GM21423 (cell line): ENCODE data around the gene DIDO1.
A peak's percentile ranks its signal among the peaks of the same experiment; 100 is the strongest.

Experiments
- ATAC-seq: cut with Tn5 transposase; IDR thresholded peaks from one replicate; pipeline ENCODE4 v1.9.1; 2021; ENCODE audit warnings: mild to moderate bottlenecking, moderate library complexity; ENCODE audit not compliant: unreplicated experiment

Gene DIDO1

DNA sequence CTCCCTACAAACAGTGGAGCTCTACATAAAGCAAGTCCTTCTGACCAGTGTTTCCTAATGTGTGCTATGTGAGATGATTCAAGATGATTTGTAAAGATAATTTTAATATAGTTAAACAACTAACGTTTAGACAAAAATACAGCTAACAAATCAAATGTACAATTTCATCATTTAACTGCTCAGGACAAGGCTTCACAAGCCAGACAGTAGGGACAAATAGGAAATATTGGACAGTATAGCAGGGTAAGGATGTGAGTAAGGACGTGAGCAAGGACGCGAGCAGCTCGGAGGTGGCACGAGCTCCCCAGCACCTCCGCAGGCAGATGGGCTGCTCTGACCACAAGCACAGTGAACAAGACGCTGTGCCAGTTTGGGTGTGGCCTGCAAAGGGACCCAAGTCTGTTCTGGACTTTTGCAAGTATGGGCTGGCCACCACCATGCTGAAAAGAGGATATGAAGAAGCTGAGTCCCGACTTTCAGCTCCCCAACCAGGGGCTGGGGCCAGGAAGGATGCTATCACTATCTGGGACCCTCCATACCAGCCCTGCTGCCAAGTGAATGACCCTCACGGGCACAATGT is 14.5 kb downstream of the DIDO1 start:
- ATAC-seq = no peak

DNA sequence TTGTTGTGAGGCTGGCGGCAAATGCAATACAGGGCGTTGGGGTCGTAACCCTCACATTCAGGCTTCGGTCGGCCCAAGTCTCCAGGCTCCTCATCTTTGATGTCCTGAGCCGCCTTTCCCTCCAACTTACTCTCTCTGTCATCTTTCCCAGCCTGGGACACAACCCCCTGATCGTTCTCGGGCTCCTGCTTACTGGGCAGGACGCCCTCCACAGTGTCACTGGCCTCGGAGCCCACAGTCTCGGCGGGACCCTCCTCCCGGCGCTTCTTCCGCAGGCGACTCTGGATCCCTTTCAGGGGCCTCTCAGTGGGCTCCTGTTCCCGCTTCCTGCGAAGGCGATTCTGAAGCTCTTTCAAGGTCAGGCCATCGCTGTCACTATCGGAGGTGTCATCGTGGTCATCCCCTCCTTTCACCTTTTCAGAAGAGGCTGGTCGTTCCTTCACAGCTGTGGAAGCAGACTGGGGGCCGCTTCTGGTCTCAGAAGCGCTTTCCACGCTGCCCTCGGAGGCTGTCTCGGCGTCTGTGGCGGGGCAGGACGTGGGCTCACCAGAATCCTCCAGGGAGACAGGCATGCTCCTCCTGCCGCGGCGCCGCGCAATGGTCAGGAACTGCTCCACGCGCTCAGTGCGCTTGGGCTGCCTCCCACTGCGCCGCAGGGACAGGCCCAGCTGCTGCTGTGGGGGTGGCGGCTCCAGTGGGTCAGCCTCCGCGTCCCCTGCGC is 15.4 kb downstream of the DIDO1 start:
- no peak for ATAC-seq

DNA sequence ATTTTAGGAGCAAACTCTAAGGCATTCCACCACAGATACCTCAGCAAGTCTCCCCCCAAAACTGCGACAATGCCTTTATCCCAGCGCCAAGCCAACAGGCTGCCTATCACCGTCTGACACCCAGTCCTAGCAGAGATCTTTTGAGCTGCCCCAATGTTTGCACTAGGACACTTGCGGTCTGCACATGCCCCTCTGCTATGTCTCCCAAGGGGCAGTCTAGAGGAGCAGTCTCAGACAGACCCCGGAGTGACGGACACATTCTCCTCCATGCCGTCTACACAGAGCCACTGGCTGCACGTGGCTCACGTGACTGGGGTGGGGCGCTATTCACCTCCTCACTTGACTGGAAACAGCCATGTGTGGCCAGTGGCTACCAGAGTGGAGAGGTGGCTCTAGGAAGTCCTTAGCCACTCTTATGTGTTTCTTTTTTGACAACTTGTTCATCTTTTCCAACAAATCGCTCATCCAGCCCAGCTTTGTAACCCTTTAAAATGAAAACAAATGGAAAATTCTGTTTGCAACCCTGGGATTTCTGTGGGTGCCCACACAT is 16.0 kb downstream of the DIDO1 start:
- no peak for ATAC-seq

DNA sequence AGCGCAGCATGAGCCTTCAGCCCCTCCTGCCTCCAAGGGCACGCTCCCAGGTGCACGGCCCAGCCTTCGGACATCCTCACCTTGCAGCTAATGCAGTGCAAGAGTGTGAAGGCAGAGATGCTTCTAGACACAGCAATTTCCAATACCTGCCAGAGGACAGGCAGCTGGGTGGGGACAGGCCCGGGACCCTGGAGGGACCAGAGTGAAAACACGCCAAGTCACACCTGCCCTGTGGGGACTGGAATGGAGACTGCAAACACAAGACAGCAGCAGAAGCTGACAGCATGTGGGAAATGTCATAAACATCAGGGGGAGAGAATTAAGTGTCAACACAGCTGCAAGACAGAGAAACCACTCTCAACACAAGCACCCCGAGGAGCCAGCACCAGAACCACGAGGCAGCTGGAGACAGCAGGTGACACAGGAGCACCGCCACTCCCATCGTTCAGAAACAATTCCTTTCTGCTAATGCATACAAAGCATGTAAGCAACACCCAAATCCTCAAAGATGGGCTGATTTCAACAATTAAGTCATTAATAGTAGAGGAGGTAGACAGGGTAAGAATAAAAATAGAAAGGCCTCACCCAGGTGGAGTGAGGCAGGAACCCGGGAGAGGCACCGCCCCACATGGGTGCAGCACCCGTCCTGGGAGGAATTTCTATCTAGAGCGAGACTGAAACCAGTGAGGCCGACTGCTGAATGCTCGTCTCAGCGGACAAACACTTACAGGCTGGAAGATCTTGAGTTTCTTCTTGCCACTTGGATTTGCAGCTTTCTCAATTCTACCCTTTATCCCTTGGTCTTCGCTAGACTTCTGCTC is 17.1 kb downstream of the DIDO1 start:
- ATAC-seq = no peak

DNA sequence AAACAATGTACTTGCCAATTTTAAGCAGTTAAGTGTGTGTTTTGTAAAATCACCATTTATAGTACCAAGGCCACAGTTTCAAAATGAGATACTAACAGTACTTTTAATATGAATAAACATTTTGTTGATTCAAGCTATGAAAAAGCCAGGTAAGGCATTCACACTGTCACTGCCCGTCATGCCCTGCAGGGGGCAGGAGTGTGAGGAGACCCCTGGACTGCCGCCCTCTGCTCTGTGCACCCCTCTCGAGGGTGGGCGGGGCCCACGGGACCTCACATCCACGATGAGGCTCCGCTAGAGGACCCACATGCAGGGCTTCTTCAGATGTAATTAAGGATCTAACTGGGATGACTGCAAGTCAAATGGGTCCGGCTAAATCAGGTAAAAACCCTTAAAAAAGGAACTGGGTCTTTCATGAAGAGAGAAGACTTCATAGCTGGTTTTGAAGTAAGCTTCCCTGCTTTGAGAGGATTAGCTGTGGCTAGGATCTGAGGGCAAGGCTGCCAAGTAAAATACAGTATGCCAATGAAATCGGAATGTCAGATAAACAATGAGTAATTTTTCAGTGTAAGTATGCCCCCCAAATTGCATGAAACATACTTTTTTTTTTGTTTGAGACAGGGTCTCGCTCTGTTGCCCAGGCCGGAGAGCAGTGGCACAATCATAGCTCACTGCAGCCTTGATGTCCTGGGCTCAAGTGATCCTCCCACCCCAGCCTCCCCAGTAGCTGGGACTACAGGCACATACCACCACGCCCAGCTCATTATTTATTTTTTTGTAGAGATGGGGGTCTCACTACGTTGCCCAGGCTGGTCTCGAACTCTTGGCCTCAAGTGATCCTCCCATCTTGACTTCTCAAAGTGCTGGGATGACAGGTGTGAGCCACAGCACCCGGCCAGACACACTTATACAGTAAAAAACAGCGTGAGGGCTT is 18.7 kb downstream of the DIDO1 start:
- ATAC-seq = no peak

DNA sequence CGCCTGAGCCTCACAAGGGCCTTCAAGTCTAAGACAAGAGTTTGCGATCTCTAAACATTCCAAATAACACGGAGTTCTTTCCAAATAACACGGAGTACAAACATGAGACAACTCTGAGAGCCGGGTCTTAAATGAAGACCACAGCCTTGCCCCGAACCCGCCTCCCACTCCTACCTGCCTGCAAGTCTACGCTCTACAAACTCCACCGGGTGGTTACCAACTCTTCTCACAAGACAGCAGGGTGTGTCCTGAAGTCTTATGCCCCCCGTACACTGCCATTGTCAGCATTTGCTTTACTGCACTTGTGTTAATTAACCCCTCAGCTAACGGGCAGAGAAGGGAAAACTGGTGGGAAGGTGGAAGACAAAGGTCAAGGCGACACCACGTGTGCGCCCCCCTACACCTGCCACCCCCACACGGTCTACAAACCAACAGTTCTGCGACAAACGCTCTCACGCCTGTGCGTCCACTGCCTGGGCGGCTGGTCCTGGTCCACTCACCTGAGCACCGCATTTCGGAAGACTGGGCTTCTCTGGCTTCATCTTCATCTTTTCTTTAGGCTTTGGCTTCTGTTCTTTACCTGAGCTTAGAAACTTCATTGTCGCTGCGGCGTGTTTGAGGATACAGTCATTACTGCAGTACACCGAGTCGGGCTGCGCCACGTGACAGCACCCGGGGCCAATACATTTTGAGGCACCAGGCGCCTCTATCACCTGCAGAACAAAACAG is 19.5 kb downstream of the DIDO1 start:
- no peak for ATAC-seq

DNA sequence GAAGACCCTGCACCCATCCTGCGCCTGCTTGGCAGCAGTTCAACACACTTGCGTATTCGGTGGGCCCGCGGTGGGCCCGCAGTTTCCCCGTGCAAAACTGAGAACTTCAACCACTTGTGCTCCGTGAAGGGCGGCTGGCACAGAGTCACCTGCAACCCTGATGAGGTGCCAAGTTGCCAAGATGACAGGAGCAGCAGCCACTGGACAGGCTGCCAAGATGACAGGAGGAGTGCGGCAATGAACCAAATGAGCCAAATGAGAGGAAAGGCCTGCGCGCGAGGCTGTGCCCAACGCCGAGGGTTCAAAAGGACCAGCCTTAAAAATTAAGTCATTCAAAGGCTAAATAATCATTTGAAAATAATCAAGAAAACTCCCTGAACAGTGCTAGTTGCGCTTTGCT is 20.1 kb downstream of the DIDO1 start:
- no peak for ATAC-seq

DNA sequence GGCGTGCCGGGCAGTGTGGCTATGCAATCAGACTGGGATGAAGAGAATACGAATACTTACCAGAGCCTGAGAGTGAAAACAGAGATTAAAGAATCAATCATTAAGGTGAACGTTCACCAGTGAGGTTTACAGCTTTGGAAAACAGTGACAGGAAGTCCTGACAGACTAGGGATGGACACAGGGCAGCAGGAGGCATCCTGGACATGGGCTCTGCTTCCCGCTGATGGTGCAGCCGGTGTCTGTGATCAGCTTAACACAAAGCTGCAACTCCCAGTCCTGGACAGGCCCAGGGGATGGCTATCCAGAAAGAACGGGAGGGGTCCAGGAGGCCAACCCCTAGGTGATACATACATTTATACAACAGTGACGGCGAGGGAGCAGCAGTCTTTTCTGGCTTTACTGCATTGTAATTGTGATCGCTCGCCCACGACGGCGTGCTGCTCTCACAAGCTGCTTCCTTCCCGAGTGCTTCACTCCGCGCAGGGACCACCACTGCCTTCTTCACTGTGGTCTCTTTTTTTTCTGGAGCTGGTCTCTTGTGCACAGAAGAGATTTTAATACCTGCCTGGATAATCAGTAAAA is 20.7 kb downstream of the DIDO1 start:
- ATAC-seq = no peak

DNA sequence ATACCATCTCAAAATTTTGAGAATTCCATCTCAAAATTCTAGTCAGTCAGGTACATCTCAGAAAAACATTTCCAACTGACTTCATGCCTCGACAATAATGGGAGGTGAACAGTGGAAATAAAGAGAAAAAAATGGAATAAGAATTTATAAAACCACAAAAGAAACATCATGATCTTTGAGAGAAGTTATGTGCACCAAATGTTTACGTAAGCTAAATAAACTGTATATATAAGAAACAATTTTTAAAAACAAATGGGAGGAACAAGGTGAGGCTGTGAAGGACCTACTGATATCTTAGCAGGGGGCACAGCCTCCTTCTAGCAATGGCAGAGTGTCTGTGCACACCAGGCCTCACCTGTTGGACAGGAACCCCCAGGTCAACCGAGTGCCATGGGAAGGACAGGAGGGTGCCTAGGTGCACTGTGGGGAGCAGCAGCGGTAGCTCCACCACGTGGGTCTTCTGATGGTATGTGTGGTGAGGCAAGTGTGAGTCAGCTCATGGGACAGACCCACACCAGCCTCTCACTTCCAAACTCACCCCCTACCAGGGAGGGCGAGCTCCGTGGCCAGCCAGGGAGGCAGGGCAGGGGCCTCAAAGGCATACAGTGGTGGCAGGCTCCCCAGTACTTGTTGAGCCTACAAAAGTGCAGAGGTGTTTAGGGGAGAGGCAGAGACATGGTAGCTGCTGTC is 23.2 kb downstream of the DIDO1 start:
- no peak for ATAC-seq

DNA sequence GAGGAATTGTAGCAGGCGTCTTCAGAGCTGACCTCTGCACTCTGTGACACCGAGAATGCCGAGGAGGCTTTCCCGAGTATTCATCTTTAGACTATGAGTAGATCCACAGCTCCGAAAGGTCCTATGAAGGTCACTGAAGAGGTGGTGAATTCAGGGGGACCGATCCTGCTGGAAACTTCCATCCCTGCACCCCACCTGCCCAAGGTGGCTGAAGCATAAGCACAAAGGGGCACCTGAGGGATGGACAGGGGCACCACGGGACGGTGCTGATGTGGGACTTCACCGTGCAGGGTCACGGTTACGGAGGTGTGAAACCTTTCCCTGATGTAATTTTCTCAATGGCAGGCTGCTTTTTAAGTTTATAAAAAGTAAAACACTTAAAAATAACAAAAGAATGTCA is 24.4 kb downstream of the DIDO1 start:
- no peak for ATAC-seq

DNA sequence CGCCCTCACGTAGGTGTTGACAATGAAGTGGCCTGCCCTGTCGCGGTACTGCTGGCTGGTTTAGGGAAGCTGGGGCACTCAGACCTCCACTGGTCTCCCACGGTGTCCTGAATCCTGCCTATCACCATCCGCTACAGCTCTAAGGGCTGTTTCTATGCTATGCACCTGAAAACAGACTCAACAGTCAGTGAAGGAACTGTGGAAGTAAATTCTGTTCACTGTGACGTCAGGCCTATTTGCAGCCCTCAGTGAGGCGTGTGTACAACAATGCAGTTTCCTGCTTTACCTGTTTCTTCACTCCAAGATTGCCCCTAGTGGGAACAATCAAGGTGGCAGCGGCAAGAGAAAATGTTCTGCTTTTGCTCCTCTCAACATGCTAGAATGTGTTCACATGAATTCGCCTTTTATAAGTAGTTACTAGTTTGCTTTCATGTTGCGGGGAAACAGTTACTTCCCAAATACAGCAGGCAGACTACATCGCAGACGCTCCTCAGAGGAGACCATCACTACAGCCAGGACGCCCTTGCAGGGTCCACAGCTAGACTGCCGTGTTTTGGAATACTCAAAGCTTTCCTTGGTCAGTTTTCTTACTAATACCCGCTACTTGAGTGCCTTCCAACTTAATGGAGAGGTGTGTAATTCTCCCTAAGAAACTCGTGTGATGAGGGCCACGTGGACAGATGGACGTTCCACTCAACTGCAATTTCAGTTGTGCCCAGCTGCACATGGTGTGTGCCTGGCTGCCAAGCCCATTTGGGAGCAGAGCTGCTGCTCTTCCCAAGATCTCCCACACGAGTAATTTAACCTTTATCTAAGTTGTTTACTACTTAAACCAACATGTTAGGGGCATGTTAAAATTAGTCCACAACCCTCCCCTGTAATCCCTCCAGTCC is 25.4 kb downstream of the DIDO1 start:
- ATAC-seq = peak; percentile 4

DNA sequence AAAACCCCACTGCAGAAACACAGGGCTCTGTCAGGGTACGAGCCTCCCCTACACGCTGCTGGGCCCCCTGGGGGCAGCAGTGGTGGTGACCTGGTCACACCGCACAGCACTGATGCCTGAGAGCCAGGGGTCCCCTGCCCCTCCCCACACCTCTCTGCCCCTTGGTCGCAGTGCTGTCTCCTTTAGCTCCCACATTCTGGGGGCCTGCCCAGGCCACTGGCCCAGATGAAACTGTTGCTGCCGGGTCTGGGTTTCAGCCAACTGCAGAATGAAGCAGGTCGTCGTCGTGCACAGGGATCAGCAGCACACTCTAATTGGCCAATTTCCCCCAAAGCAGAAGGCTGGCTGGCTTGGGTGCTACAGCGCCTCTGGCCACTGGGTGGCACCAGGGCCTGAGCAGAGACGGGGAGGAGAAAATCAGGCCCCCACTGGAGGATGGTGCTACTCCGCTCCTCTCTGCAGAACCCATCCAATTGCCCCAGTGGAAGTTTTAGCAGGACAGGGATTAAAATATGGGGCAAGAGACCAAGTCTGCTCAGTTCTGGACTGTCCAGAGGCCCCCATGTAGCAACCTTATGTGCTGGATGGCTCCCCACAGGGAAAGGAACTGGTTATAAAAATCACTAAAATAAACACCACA is 26.1 kb downstream of the DIDO1 start:
- peak; percentile 62 for ATAC-seq

DNA sequence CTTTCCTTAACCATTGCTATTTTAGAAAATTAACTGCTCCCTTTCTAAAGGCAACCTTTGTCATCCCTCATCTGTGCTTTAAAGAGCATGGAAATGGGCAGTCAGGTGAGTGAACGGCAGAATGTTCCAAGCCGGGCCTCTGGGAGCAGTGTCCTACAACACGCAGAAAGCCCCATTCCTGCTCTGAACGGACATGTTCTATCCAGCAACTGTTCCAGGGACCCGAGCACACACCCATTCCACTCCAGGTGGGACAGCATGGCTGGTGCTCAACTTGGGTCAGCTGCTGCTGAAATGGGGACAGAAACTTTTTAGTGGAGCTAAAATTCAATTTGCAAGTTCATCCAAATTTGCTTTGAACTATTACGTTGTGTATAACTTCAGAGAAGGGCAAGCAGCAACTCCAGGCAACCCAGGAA is 26.7 kb downstream of the DIDO1 start:
- no peak for ATAC-seq

DNA sequence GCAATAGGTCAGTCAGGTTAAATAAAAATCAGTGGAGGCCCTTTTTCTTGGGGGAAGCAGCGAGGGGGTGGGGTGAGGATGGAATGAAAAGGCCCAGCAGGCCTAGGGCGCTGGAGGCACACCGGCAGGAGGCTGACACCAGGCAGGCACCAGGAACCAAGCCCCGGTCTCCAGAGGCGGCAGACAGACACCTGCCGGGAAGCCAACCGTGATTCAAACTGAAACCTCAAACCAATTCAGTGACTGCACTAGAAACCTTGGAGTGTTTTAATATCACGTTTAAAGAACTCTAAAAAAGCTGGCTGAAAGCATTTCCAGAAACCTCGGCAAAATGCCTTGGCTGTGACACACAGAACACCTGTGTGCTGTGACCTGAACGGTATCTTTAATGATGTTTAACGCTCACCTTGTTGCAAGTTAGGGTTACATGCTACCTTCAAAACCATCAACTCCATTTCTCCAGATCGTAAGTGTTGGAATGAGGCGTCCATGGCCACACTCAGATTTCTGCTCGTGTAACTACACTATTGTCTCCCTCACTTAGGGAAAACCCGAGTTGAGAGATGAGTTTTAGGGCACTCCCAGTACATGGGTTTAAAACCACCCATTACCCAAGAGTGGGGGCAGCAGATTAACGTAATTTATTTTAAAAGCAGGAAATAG is 27.2 kb downstream of the DIDO1 start:
- no peak for ATAC-seq

DNA sequence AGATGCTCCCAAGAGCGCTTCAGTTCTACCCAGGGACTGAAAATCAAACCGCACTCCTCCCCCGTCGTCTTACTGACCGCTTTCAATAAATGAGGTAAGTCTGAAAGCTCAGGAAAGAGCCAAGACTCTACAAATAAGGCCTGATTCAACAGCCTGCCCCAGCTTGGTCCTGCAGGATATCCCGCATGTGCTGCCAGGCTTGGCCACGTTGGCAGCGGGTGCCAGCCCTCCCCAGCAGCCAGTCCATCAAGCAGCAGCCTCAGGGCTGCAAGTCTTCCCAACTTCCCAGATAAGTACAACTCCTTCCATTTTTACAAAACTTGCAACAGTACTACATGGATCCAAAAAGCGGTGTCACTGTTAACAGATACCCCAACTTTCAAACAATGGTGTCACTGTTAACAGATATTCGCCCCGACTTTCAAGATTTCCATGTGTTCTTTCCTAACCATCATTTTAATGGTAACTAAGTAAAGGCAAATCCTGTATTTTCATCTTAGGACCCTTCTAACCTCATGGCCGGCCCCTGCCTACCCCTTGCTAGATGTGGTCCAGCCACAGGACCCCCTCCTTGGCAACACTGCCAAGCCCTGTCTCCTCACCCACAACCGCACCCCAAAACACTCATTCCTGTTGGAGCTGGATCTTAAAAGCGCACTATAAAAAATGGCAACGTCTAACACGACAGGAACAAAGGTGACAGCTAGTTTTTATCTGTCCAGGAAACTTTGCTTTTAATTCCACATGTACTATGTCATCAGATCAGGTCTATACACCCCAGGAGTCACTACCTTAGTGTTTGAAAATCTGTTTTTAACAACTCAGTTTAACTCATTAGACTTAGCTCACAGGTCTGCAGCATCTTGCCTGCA is 28.0 kb downstream of the DIDO1 start:
- no peak for ATAC-seq

DNA sequence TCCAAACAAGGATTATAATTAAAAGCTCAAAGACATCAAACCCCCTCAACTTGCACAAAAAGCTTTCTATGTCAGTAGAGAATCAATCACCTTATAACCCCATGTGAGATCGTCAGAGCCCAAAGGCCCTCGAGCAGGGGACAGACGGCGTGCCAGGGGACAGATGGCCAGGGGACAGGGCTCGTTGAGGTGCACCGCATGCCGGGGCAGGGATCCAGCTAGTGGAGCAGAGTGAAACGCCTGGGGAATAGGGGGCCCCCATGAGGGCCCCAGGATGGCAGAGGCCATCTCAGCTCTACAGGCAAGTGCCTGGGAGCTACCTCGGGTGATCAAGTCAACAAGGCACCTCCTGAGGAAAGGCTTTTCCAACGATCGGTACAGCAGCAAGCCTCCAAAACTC is 28.6 kb downstream of the DIDO1 start:
- no peak for ATAC-seq
